Effector memory CD4-positive, alpha-beta T cell (primary cell): Measurements from ENCODE around the gene PLTP.

Experiments used
- DNase-seq, 3 donors: peaks; one replicate each; pipeline ENCODE4 v3.0.0-alpha.2; 2020
- H3K27ac ChIP-seq: 2 replicates; pipeline ENCODE4 v1.7.0; 2013; ENCODE audit warnings: mild to moderate bottlenecking, low read length, moderate library complexity; ENCODE audit not compliant: insufficient read depth, poor library complexity, severe bottlenecking
- H3K27me3 ChIP-seq: replicated peaks from 2 replicates; pipeline ENCODE4 v1.7.0; 2013; ENCODE audit warnings: mild to moderate bottlenecking, low read length; ENCODE audit not compliant: insufficient read depth, control insufficient read depth, poor library complexity, severe bottlenecking
- H3K36me3 ChIP-seq: 2 replicates; pipeline ENCODE4 v1.7.0; 2013; ENCODE audit warnings: mild to moderate bottlenecking, low read length, moderate library complexity; ENCODE audit not compliant: control insufficient read depth, insufficient read depth
- H3K4me1 ChIP-seq: 2 replicates; pipeline ENCODE4 v1.7.0; 2013; ENCODE audit warnings: low read length, mild to moderate bottlenecking; ENCODE audit not compliant: control insufficient read depth, insufficient read depth, poor library complexity, severe bottlenecking
- H3K4me3 ChIP-seq: 2 replicates; pipeline ENCODE4 v1.7.0; 2013; ENCODE audit warnings: low read length, low read depth, mild to moderate bottlenecking; ENCODE audit not compliant: insufficient read depth, poor library complexity, severe bottlenecking
- H3K9me3 ChIP-seq: 2 replicates; pipeline ENCODE4 v1.7.0; 2013; ENCODE audit warnings: mild to moderate bottlenecking, low read length, moderate library complexity; ENCODE audit not compliant: control insufficient read depth

PLTP gene

GRCh38 chr20:45951925-45952834 is 40.2 kb upstream of the PLTP start:
- H3K9me3 ChIP-seq = no peaks in the 10 kb centered on the region
- DNase-seq = no peak
- H3K4me1 ChIP-seq = no peaks in the 10 kb centered on the region
- no peak overlapping the region for H3K27ac ChIP-seq
- peaks cover 63% of the 10 kb centered on the region for H3K36me3 ChIP-seq
- H3K27me3 ChIP-seq = no peaks in the 10 kb centered on the region
- H3K4me3 ChIP-seq = no peak overlapping the region

GRCh38 chr20:45950330-45950646 is 38.3 kb upstream of the PLTP start:
- no peaks in the 10 kb centered on the region for H3K4me1 ChIP-seq
- DNase-seq = no peak
- no peak overlapping the region for H3K27ac ChIP-seq
- peaks cover 73% of the 10 kb centered on the region for H3K36me3 ChIP-seq
- no peaks in the 10 kb centered on the region for H3K27me3 ChIP-seq
- H3K4me3 ChIP-seq = no peak overlapping the region
- no peaks in the 10 kb centered on the region for H3K9me3 ChIP-seq

DNA sequence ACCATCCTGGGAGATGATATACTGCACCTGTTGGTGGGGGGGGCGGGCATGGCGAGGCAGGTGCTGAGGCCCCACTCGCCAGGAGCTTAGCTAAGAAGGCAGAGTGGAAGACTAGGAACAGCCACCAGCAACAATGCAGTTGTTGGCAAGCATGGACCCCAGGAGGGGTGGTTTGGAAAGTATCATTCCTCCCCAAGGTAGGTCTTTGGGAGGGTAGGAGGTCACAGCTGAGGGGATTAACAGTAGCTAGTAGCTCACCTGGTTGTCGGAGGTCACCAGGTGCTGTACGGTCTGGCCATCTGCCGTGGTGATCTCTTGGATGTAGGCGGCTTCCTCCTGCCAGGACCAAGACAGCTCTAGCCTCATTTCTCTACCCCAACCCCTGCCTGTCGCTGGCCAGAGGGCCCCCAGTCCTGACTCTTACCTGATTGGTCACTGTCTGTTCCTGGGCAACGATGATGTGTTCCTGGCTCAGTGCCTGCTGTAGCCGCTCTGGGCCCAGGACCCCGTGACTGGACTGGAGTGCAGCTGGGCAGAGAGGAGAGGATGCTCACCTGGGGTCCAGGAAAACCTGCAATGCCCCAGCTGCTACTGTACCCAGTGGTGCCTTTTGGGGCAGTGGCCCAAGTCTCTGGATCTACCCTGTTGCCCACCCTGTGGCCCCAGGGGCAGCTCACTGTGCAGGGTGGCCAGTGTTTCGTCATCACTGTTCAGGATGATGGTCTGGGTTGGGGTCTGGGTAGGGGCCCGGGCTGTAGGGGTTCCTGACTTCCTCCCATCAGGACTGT is 37.8 kb upstream of the PLTP start:
- no peak for DNase-seq
- Histone ChIP-seq H3K4me1 (no peaks in the 10 kb centered on the region), H3K27me3 (no peaks in the 10 kb centered on the region), H3K27ac (no peak overlapping the region), H3K9me3 (no peaks in the 10 kb centered on the region), H3K36me3 (peaks cover 79% of the 10 kb centered on the region), H3K4me3 (no peak overlapping the region)

DNA sequence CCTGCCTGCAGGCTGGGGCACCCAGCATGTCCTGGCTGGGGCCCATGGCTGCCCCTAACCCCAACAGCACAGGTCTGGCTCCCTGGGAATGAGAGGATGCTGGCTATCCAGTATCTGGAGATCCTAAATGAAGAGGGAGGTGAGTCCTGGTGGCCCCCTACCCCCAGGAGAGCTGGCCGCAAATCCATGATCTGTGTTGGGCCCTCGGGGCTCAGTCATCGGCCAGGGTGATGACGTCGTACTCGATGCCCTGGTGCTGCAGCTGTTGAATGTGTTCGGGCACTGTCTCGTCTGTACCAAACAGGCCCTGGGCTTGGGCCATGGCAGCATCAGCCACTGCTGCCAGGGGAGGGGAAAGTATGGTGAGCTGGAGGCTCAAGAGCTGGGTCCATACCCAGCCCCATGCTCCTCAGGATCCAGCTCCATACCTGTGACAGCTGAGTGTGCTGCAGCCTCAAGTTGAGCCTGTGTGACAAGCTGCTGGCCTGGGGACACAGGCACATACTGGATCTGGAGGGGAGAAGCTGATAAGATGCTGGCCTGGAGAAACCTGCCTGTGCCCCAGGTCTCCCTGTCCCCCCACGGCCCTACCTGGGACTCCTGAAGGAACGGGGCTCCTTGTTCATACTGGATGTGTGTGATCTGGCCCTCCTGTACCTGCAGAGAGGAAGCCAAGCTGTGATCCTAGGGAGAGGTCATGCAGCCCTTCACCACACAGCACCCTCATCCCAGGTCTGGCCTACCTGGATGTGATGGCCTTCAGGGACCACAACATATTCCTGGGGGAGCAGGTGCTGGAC is 37.0 kb upstream of the PLTP start:
- no peak overlapping the region for H3K27ac ChIP-seq

DNA sequence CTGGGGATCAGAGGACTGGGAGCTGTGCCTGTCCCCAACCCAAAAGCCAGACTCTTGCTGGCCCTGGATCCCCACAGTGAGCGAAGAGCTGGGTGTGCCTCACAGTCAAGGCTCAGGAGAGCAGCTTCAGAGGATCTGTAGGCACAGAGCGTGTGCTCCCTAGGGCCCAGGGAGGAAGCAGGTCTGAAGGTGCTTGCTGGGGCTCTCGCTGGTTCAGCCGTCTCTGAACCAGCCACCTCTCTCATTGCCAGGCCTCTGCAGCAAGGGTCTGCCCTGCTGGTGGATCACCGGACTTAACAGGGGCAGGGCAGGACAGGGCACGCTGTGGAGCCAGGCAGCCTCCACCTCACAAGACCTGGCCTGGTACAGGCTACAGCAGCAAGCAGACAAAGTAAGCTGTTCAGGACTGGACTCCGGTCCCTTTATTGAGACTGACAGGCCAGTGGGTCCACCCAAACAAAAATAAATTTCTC is 36.3 kb upstream of the PLTP start:
- no peak overlapping the region for H3K27ac ChIP-seq
- no peaks in the 10 kb centered on the region for H3K27me3 ChIP-seq
- no peak for DNase-seq
- no peaks in the 10 kb centered on the region for H3K9me3 ChIP-seq
- H3K4me3 ChIP-seq = no peak overlapping the region
- H3K4me1 ChIP-seq = no peaks in the 10 kb centered on the region
- H3K36me3 ChIP-seq = peaks cover 93% of the 10 kb centered on the region

More for the DNA sequence above, 37.0 kb upstream of the PLTP start:
- Histone ChIP-seq H3K4me1 (no peaks in the 10 kb centered on the region), H3K27me3 (no peaks in the 10 kb centered on the region), H3K9me3 (no peaks in the 10 kb centered on the region), H3K4me3 (no peak overlapping the region), H3K36me3 (peaks cover 87% of the 10 kb centered on the region)
- no peak for DNase-seq

DNA sequence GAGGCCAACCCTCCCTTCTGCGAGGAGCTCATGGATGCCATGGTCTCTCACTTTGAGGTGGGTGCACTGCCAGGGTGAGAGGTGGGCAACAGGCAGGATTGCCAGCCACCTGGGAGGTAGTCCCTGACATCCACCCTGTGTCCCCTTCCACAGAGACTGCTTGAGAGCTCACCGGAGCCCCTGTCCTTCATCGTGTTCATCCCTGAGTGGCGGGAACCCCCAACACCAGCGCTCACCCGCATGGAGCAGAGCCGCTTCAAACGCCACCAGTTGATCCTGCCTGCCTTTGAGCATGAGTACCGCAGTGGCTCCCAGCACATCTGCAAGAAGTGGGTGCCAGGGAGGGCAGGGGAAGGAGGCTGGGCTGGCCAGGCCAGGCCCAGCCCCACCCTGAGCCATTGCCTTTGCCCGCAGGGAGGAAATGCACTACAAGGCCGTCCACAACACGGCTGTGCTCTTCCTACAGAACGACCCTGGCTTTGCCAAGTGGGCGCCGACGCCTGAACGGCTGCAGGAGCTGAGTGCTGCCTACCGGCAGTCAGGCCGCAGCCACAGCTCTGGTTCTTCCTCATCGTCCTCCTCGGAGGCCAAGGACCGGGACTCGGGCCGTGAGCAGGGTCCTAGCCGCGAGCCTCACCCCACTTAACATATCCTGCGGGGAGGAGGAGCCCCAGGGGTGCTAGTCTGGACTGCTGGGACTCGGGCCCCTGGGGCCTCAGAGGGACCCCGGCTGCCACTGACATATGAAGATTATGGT is 35.3 kb upstream of the PLTP start:
- Histone ChIP-seq H3K4me1 (no peaks in the 10 kb centered on the region), H3K9me3 (no peaks in the 10 kb centered on the region), H3K27me3 (no peaks in the 10 kb centered on the region), H3K27ac (no peak overlapping the region), H3K36me3 (peaks cover 97% of the 10 kb centered on the region), H3K4me3 (no peak overlapping the region)
- no peak for DNase-seq

DNA sequence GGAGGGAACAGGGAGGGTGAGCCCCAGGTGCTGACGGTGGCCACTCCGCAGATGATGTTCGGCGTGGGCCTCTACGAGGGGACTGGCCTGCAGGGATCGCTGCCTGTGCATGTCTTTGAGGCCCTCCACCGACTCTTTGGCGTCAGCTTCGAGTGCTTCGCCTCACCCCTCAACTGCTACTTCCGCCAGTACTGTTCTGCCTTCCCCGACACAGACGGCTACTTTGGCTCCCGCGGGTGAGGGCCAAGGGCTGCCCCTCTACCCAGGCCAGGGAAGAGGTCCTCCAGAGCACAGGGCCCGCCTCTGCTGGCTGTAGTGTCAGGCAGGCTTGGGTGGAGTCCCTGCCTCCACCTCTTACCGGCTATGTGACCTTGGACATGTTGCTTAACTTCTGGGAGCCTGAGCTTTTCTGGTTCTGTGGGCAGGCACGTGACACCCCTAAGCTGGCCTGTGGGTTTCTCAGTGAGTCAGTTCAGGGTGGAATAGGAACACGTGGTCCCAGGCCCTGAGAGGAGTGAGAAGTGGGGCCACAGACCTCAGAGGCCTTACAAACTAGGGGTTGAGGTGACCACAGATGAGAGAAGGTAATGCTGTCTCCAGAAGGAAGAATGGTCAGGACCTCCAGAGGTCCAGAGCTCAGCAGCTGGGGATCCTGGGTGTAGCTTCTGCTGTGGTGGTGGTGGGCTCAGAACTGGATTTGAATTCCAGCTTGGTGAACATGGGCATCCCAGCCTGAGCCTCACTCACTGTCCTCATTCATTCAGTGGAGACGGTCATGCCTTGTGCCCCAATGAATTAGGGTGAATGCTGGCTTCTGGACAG is 34.4 kb upstream of the PLTP start:
- Histone ChIP-seq H3K9me3 (no peaks in the 10 kb centered on the region), H3K27ac (no peak overlapping the region), H3K36me3 (peaks cover 93% of the 10 kb centered on the region), H3K4me3 (no peak overlapping the region), H3K27me3 (no peaks in the 10 kb centered on the region), H3K4me1 (no peaks in the 10 kb centered on the region)
- DNase-seq = peak in 2 of 3 donors; percentile 19 to 23

DNA sequence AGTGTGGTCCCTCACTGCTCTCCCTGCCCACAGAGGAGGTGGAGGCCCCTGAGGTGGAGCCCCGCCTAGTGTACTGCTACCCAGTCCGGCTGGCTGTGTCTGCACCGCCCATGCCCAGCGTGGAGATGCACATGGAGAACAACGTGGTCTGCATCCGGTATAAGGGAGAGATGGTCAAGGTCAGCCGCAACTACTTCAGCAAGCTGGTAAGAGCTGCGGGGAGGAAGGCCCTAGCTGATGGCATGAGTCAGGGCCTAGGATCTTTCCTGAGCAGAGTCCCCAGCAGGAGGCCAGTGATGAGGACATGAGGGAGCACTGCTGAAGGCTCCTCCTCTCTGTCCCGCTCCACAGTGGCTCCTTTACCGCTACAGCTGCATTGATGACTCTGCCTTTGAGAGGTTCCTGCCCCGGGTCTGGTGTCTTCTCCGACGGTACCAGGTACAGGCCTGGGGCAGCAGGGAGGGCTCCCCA is 33.8 kb upstream of the PLTP start:
- DNase-seq = no peak
- peaks cover 95% of the 10 kb centered on the region for H3K36me3 ChIP-seq
- no peak overlapping the region for H3K4me3 ChIP-seq
- H3K4me1 ChIP-seq = no peaks in the 10 kb centered on the region
- H3K27ac ChIP-seq = no peak overlapping the region
- no peaks in the 10 kb centered on the region for H3K9me3 ChIP-seq
- no peaks in the 10 kb centered on the region for H3K27me3 ChIP-seq
